ENCODE data around the gene TBC1D10A.

GRCh38 chr22:30288419-30289140, 38.2 kb downstream of the TBC1D10A start:
- TF ChIP-seq REST (IDR thresholded peaks at IDR 0.05; ENCODE audit: insufficient read depth in 1 of 2, low read depth in 2 of 2, low read length in 2 of 2) (no peak), SIN3A (IDR thresholded peaks at IDR 0.05; ENCODE audit: borderline replicate concordance, insufficient read depth, low read length) (no peak), POLR2AphosphoS5 (IDR thresholded peaks at IDR 0.05; ENCODE audit: low read depth, low read length) (no peak), TAF1 (IDR thresholded peaks at IDR 0.05; ENCODE audit: borderline replicate concordance, insufficient read depth, low read length) (no peak)
